ENCODE data around the gene CFAP57.

The CFAP57 gene

DNA sequence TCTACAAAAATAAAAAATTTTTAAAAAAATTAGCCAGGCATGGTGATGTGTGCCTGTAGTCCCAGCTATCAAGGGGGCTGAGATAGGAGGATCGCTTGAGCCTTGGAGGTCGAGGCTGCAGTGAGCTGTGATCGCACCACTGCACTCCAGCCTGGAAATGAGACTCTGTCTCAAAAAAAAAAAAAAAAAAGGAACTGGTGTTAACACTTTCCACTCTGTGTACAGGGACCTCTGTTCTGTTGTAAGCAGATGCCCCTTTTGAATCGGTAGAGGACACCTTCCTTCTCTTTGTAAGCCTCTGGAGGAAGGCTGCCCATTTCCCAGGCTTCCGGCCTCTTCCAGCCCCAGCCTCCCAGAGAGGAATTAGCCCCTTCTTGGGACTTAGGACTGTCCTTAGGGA is 120.5 kb downstream of the CFAP57 start:
- no peaks in the 10 kb centered on the region for H3K36me3 ChIP-seq (ENCODE audit: insufficient read depth, low read length)
- WGBS, result 96% methylated on average over 5 of the region's 5 CpGs
- peaks cover 32% of the 10 kb centered on the region for H3K4me1 ChIP-seq (ENCODE audit: insufficient read depth, low read length)
- H3K27me3 ChIP-seq (ENCODE audit: insufficient read depth, low read length), result no peaks in the 10 kb centered on the region
- no peak overlapping the region for H3K9ac ChIP-seq (ENCODE audit: low read depth, low read length)
- no peak overlapping the region for H3K27ac ChIP-seq (ENCODE audit: low read depth, low read length)
- no peaks in the 10 kb centered on the region for H3K9me3 ChIP-seq (ENCODE audit: insufficient read depth, low read depth, low read length)
- H3K4me3 ChIP-seq (ENCODE audit: low read length), result no peak overlapping the region

DNA sequence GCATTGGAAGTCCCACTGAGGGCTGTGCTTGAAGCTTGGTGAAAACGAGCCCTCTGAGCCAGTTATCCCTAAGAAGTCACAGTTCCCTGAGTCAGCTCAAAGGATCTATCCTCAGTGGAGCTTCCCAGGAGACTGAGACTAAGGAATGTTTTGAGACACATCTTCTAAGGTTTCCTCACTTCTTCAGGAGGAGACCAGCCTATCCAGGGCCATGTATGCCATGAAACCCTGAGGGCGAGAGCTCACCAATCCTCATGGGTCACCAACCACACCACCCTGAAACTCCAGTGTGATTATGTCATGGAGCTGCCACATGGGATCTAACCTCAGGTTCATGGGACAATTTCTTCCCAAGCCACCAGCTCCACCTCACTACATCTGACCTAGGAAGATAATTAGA is 121.0 kb downstream of the CFAP57 start:
- Histone ChIP-seq H3K9me3 (ENCODE audit: insufficient read depth, low read depth, low read length) (no peaks in the 10 kb centered on the region), H3K9ac (ENCODE audit: low read depth, low read length) (no peak overlapping the region), H3K27me3 (ENCODE audit: insufficient read depth, low read length) (no peaks in the 10 kb centered on the region), H3K27ac (ENCODE audit: low read depth, low read length) (no peak overlapping the region), H3K4me3 (ENCODE audit: low read length) (no peak overlapping the region), H3K4me1 (ENCODE audit: insufficient read depth, low read length) (peaks cover 32% of the 10 kb centered on the region), H3K36me3 (ENCODE audit: insufficient read depth, low read length) (no peaks in the 10 kb centered on the region)
- 90% methylated on average over 2 of the region's 2 CpGs for whole genome bisulfite sequencing

DNA sequence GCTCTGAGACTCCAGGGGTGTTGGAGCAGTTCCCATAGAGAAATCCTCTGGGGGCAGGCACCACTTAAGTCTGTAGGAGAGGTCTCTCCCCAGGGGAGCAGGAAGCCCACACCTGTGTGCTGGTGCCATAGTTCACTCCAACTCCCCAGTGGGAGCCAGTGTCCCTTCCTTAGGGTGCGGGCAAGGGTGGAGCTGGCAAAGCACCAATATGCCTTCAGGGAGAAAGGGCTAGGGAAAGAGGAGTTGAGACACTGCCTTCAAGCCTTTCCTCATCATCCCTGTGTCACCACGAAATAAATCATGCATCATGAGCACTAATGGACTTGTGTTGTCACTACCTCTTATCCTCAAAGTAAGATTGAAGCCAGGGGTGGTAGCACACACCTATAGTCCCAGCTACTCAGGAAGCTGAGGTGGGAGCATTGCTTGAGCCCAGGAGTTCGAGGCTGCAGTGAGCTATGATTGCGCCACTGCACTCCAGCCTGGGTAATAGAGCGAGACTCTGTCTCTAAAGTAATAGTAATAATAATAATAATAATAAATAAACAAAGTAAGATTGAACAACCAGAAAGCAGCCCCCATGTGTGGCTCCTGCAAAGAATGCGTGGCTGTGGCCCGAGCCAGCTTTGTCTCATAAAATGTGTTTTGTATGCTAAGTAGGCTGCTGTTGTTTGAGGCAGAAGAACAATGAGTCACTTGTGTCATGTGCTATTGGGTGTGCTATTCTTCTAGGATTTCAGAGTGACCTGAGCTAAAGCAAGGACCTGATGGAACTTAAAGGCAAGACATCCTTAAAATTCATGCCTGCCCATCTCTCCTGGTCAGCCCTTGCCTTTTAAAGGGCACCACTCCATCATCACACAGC is 122.0 kb downstream of the CFAP57 start:
- Histone ChIP-seq H3K9me3 (ENCODE audit: insufficient read depth, low read depth, low read length) (no peaks in the 10 kb centered on the region), H3K36me3 (ENCODE audit: insufficient read depth, low read length) (no peaks in the 10 kb centered on the region), H3K4me3 (ENCODE audit: low read length) (no peak overlapping the region), H3K4me1 (ENCODE audit: insufficient read depth, low read length) (peaks cover 32% of the 10 kb centered on the region), H3K9ac (ENCODE audit: low read depth, low read length) (no peak overlapping the region), H3K27me3 (ENCODE audit: insufficient read depth, low read length) (no peaks in the 10 kb centered on the region), H3K27ac (ENCODE audit: low read depth, low read length) (no peak overlapping the region)
- WGBS, result 88% methylated on average over 6 of the region's 7 CpGs

DNA sequence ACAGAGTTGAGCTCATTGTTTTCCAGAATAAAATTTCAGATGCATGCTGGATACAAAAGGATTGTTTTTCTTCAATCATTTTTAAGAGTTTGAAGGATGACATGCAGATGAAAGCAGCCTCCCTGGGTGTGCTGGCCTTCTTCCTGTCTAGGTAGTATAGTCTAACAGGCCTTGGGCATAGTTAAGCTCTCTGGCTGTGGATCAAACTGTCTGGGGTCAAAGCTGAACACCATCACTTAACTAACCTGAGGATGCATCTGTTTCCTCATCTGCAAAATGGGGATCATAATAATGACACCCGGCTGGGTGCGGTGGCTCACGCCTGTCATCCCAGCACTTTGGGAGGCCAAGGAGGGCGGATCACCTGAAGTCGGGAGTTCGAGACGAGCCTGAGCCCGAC is 122.6 kb downstream of the CFAP57 start:
- no peak overlapping the region for H3K27ac ChIP-seq (ENCODE audit: low read depth, low read length)
- 95% methylated on average over 8 of the region's 8 CpGs for WGBS
- H3K9ac ChIP-seq (ENCODE audit: low read depth, low read length), result no peak overlapping the region
- no peak overlapping the region for H3K4me3 ChIP-seq (ENCODE audit: low read length)
- peaks cover 32% of the 10 kb centered on the region for H3K4me1 ChIP-seq (ENCODE audit: insufficient read depth, low read length)
- no peaks in the 10 kb centered on the region for H3K27me3 ChIP-seq (ENCODE audit: insufficient read depth, low read length)
- no peaks in the 10 kb centered on the region for H3K9me3 ChIP-seq (ENCODE audit: insufficient read depth, low read depth, low read length)
- H3K36me3 ChIP-seq (ENCODE audit: insufficient read depth, low read length), result no peaks in the 10 kb centered on the region

GRCh38 chr1:43296207-43296606 is 124.1 kb downstream of the CFAP57 start:
- no peaks in the 10 kb centered on the region for H3K9me3 ChIP-seq (ENCODE audit: insufficient read depth, low read depth, low read length)
- peak overlapping the region; percentile 51; the same call in 1 of the 2 replicates for H3K27ac ChIP-seq (ENCODE audit: low read depth, low read length)
- H3K9ac ChIP-seq (ENCODE audit: low read depth, low read length), result 0 out of 2 replicates have a peak overlapping the region, but pooled peaks have one; percentile 22
- H3K4me1 ChIP-seq (ENCODE audit: insufficient read depth, low read length), result peaks cover 32% of the 10 kb centered on the region
- 78% methylated on average over 1 of the region's 1 CpG for WGBS
- H3K27me3 ChIP-seq (ENCODE audit: insufficient read depth, low read length), result no peaks in the 10 kb centered on the region
- H3K36me3 ChIP-seq (ENCODE audit: insufficient read depth, low read length), result no peaks in the 10 kb centered on the region
- no peak overlapping the region for H3K4me3 ChIP-seq (ENCODE audit: low read length)

- H3K9ac ChIP-seq (ENCODE audit: low read depth, low read length), result no peak overlapping the region
- H3K36me3 ChIP-seq (ENCODE audit: insufficient read depth, low read length), result no peaks in the 10 kb centered on the region
- H3K4me1 ChIP-seq (ENCODE audit: insufficient read depth, low read length), result peaks cover 32% of the 10 kb centered on the region
- no peak overlapping the region for H3K4me3 ChIP-seq (ENCODE audit: low read length)
- H3K9me3 ChIP-seq (ENCODE audit: insufficient read depth, low read depth, low read length), result no peaks in the 10 kb centered on the region
- WGBS, result 75% methylated on average over 1 of the region's 1 CpG
- no peak overlapping the region for H3K27ac ChIP-seq (ENCODE audit: low read depth, low read length)
- H3K27me3 ChIP-seq (ENCODE audit: insufficient read depth, low read length), result no peaks in the 10 kb centered on the region
Observed at GRCh38 chr1:43298055-43298454, 125.9 kb downstream of the CFAP57 start.

DNA sequence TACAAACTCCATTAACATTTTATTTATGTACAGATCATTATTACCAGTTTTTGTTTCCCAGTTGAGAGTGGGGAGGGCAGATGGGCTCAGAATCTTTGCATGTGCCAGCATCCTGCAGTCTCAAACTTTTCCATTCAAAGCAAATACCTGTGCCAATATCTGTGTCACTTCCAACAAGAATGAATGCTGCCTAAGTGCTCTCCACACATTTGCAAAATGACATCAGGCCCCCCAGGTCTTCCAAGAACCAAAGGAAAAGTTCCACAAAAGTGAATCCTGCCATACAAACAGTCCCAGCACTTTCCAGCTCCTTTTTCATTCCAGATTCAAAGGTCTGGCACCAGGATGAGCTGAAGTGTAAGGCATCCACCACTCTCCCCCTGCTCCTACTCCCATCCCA is 127.0 kb downstream of the CFAP57 start:
- no peaks in the 10 kb centered on the region for H3K36me3 ChIP-seq (ENCODE audit: insufficient read depth, low read length)
- H3K27me3 ChIP-seq (ENCODE audit: insufficient read depth, low read length), result no peaks in the 10 kb centered on the region
- no peak overlapping the region for H3K27ac ChIP-seq (ENCODE audit: low read depth, low read length)
- no peak overlapping the region for H3K9ac ChIP-seq (ENCODE audit: low read depth, low read length)
- no peak overlapping the region for H3K4me3 ChIP-seq (ENCODE audit: low read length)
- peaks cover 29% of the 10 kb centered on the region for H3K4me1 ChIP-seq (ENCODE audit: insufficient read depth, low read length)
- H3K9me3 ChIP-seq (ENCODE audit: insufficient read depth, low read depth, low read length), result no peaks in the 10 kb centered on the region

- WGBS, result 87% methylated on average over 7 of the region's 10 CpGs
- H3K4me3 ChIP-seq (ENCODE audit: low read length), result no peak within 1 kb of the TSS
- no peak within 1 kb of the TSS for H3K9ac ChIP-seq (ENCODE audit: low read depth, low read length)
Observed at GRCh38 chr1:43300378-43301094, 128.4 kb downstream of the CFAP57 start, which contains the start of gene TIE1. TSS of gene TIE1 (plus strand) at chr1:43300982. CDS start at chr1:43301072, 90 bp downstream.

GRCh38 chr1:43302201-43302600 is 130.1 kb downstream of the CFAP57 start:
- Histone ChIP-seq H3K4me3 (ENCODE audit: low read length) (no peak overlapping the region), H3K36me3 (ENCODE audit: insufficient read depth, low read length) (no peaks in the 10 kb centered on the region), H3K27me3 (ENCODE audit: insufficient read depth, low read length) (no peaks in the 10 kb centered on the region), H3K27ac (ENCODE audit: low read depth, low read length) (no peak overlapping the region), H3K4me1 (ENCODE audit: insufficient read depth, low read length) (peaks cover 4% of the 10 kb centered on the region), H3K9me3 (ENCODE audit: insufficient read depth, low read depth, low read length) (no peaks in the 10 kb centered on the region), H3K9ac (ENCODE audit: low read depth, low read length) (no peak overlapping the region)
- WGBS, result 93% methylated on average over 1 of the region's 1 CpG

More at GRCh38 chr1:43300378-43301094, 128.4 kb downstream of the CFAP57 start, which contains the start of gene TIE1:
- Histone ChIP-seq H3K27me3 (ENCODE audit: insufficient read depth, low read length) (no peaks in the 10 kb centered on the region), H3K4me1 (ENCODE audit: insufficient read depth, low read length) (peaks cover 20% of the 10 kb centered on the region), H3K27ac (ENCODE audit: low read depth, low read length) (no peak within 1 kb of the TSS), H3K9me3 (ENCODE audit: insufficient read depth, low read depth, low read length) (no peaks in the 10 kb centered on the region), H3K36me3 (ENCODE audit: insufficient read depth, low read length) (no peaks in the 10 kb centered on the region)

DNA sequence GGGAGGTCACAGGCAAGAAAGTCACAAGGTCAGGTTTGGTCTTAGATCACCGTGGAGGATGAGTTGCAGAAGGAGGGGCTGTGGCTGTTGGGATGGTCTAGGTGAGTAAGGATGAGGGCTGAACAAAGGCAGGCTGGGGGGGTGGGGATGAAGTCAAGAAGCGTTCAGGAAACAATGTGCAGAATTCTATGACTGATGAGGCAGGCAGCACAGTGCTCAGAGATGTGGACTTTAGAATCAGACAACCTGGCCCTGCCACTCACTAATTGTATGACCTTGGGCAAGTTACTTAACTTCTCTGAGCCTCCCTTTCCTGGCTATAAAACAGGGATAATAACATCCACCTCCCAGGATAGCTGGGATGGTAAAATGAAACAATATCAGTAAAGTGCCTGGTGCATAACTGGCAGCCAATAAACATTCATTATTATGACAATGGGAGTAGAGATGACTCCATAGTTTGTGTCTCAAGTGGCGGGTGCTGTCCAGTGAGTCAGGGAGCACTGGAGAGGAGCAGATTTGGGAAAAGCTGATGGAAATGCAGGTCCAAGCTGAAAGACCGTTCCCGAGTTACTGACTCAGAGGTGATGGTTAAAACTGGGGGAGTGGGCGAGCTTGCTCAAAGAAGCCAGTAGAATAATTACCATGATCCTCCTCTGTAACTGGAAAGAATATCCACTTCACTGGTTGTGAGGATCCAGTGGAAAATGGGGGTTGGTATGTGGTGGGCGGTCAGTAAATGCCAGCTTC is 130.8 kb downstream of the CFAP57 start:
- Histone ChIP-seq H3K4me3 (ENCODE audit: low read length) (no peak overlapping the region), H3K4me1 (ENCODE audit: insufficient read depth, low read length) (0 out of 2 replicates have a peak, but pooled peaks cover 3% of the 10 kb centered on the region), H3K9ac (ENCODE audit: low read depth, low read length) (no peak overlapping the region), H3K27ac (ENCODE audit: low read depth, low read length) (no peak overlapping the region), H3K27me3 (ENCODE audit: insufficient read depth, low read length) (no peaks in the 10 kb centered on the region), H3K36me3 (ENCODE audit: insufficient read depth, low read length) (no peaks in the 10 kb centered on the region), H3K9me3 (ENCODE audit: insufficient read depth, low read depth, low read length) (no peaks in the 10 kb centered on the region)
- WGBS, result 86% methylated on average over 7 of the region's 7 CpGs
